Ectodermal cell (in vitro differentiated cells): Measurements from ENCODE around the gene PCSK5.

ENCODE experiments used
- H3K27ac ChIP-seq: 2 replicates; pipeline ENCODE4 v1.7.0; 2013; ENCODE audit warnings: mild to moderate bottlenecking, low read depth, low read length; ENCODE audit not compliant: insufficient read depth, poor library complexity, severe bottlenecking
- H3K27me3 ChIP-seq: 2 replicates; pipeline ENCODE4 v1.7.0; 2013; ENCODE audit warnings: mild to moderate bottlenecking, low read length; ENCODE audit not compliant: insufficient read depth, control insufficient read depth, poor library complexity, severe bottlenecking
- H3K36me3 ChIP-seq: one replicate; pipeline ENCODE4 v1.7.0; 2013; ENCODE audit warnings: low read length; ENCODE audit not compliant: control insufficient read depth, insufficient read depth
- H3K4me1 ChIP-seq: one replicate; pipeline ENCODE4 v1.7.0; 2013; ENCODE audit warnings: low read length; ENCODE audit not compliant: control insufficient read depth, insufficient read depth
- H3K4me3 ChIP-seq: 2 replicates; pipeline ENCODE4 v1.7.0; 2013; ENCODE audit warnings: low read depth, low read length, control low read depth; ENCODE audit not compliant: insufficient read depth
- H3K9me3 ChIP-seq: 2 replicates; pipeline ENCODE4 v1.7.0; 2013; ENCODE audit warnings: mild to moderate bottlenecking, low read length, moderate library complexity; ENCODE audit not compliant: control insufficient read depth
- WGBS, 2 experiments: methylation state at CpG; one replicate each; pipeline ENCODE4 v1.1.7; 2013; ENCODE audit warnings: missing lambda C conversion rate in 2 of 2; 5-methylcytosine and 5-hydroxymethylcytosine counted together

Gene PCSK5

GRCh38 chr9:76370396-76371023 is 480.0 kb downstream of the PCSK5 start:
- WGBS, 2 experiments, result 89 to 94% methylated on average over 3 of the region's 3 CpGs
- Histone ChIP-seq H3K36me3 (no peaks in the 10 kb centered on the region), H3K27ac (no peak overlapping the region), H3K4me1 (peaks cover 10% of the 10 kb centered on the region), H3K9me3 (no peaks in the 10 kb centered on the region), H3K4me3 (no peak overlapping the region), H3K27me3 (no peaks in the 10 kb centered on the region)

GRCh38 chr9:76371901-76372300 is 481.4 kb downstream of the PCSK5 start:
- 86 to 100% methylated on average over 1 of the region's 1 CpG for WGBS, 2 experiments
- Histone ChIP-seq H3K27me3 (no peaks in the 10 kb centered on the region), H3K4me3 (no peak overlapping the region), H3K36me3 (no peaks in the 10 kb centered on the region), H3K4me1 (peaks cover 10% of the 10 kb centered on the region), H3K9me3 (no peaks in the 10 kb centered on the region), H3K27ac (no peak overlapping the region)

- Histone ChIP-seq H3K27ac (no peak overlapping the region), H3K4me1 (peaks cover 12% of the 10 kb centered on the region), H3K36me3 (no peaks in the 10 kb centered on the region), H3K9me3 (no peaks in the 10 kb centered on the region), H3K4me3 (no peak overlapping the region), H3K27me3 (no peaks in the 10 kb centered on the region)
Observed at GRCh38 chr9:76372336-76372735, 481.9 kb downstream of the PCSK5 start.

GRCh38 chr9:76373173-76373783 is 482.8 kb downstream of the PCSK5 start:
- H3K36me3 ChIP-seq, result no peaks in the 10 kb centered on the region
- WGBS, 2 experiments, result 86 to 89% methylated on average over 4 of the region's 4 CpGs

GRCh38 chr9:76373784-76374474 is 483.5 kb downstream of the PCSK5 start:
- 94 to 96% methylated on average over 5 to 6 of the region's 6 CpGs for WGBS, 2 experiments
- H3K27ac ChIP-seq, result no peak overlapping the region
- no peaks in the 10 kb centered on the region for H3K9me3 ChIP-seq
- H3K4me3 ChIP-seq, result no peak overlapping the region
- H3K4me1 ChIP-seq, result peaks cover 13% of the 10 kb centered on the region
- no peaks in the 10 kb centered on the region for H3K27me3 ChIP-seq
- no peaks in the 10 kb centered on the region for H3K36me3 ChIP-seq

More at GRCh38 chr9:76373173-76373783, 482.8 kb downstream of the PCSK5 start:
- Histone ChIP-seq H3K9me3 (no peaks in the 10 kb centered on the region), H3K27ac (no peak overlapping the region), H3K27me3 (no peaks in the 10 kb centered on the region), H3K4me1 (peaks cover 13% of the 10 kb centered on the region), H3K4me3 (no peak overlapping the region)

GRCh38 chr9:76374783-76375559 is 484.5 kb downstream of the PCSK5 start:
- Histone ChIP-seq H3K27ac (no peak overlapping the region), H3K9me3 (no peaks in the 10 kb centered on the region), H3K4me1 (peaks cover 9% of the 10 kb centered on the region), H3K36me3 (no peaks in the 10 kb centered on the region), H3K4me3 (no peak overlapping the region), H3K27me3 (no peaks in the 10 kb centered on the region)
- WGBS, 2 experiments, result 86 to 87% methylated on average over 10 of the region's 10 CpGs

GRCh38 chr9:76377791-76378190 is 487.3 kb downstream of the PCSK5 start:
- Histone ChIP-seq H3K9me3 (no peaks in the 10 kb centered on the region), H3K4me3 (no peak overlapping the region), H3K27ac (no peak overlapping the region), H3K36me3 (no peaks in the 10 kb centered on the region), H3K4me1 (peaks cover 7% of the 10 kb centered on the region), H3K27me3 (no peaks in the 10 kb centered on the region)

GRCh38 chr9:76378367-76379073 is 488.0 kb downstream of the PCSK5 start:
- Histone ChIP-seq H3K36me3 (no peaks in the 10 kb centered on the region), H3K9me3 (no peaks in the 10 kb centered on the region), H3K27ac (no peak overlapping the region), H3K4me1 (peaks cover 4% of the 10 kb centered on the region), H3K4me3 (no peak overlapping the region), H3K27me3 (no peaks in the 10 kb centered on the region)
- 89 to 94% methylated on average over 6 of the region's 6 CpGs for WGBS, 2 experiments

GRCh38 chr9:76379494-76379893 is 489.0 kb downstream of the PCSK5 start:
- Histone ChIP-seq H3K36me3 (no peaks in the 10 kb centered on the region), H3K27me3 (no peaks in the 10 kb centered on the region), H3K9me3 (no peaks in the 10 kb centered on the region), H3K27ac (no peak overlapping the region), H3K4me1 (peaks cover 4% of the 10 kb centered on the region), H3K4me3 (no peak overlapping the region)
- 93 to 97% methylated on average over 2 of the region's 2 CpGs for WGBS, 2 experiments
